ENCODE results near the gene SLC8A2. TPM values are rescaled to one million over a fixed set of nuclear protein-coding genes. Genes with fewer than 3 reads are reported as not detected.
"Not testable (repeated sequence)": the region's sequence is repeated elsewhere in the genome, so short reads cannot be mapped to it uniquely, and the experiment has no call there.

Gene SLC8A2
- total RNA-seq, 2 donors from 2014 or later, result 2.5 to 3.6 TPM

DNA sequence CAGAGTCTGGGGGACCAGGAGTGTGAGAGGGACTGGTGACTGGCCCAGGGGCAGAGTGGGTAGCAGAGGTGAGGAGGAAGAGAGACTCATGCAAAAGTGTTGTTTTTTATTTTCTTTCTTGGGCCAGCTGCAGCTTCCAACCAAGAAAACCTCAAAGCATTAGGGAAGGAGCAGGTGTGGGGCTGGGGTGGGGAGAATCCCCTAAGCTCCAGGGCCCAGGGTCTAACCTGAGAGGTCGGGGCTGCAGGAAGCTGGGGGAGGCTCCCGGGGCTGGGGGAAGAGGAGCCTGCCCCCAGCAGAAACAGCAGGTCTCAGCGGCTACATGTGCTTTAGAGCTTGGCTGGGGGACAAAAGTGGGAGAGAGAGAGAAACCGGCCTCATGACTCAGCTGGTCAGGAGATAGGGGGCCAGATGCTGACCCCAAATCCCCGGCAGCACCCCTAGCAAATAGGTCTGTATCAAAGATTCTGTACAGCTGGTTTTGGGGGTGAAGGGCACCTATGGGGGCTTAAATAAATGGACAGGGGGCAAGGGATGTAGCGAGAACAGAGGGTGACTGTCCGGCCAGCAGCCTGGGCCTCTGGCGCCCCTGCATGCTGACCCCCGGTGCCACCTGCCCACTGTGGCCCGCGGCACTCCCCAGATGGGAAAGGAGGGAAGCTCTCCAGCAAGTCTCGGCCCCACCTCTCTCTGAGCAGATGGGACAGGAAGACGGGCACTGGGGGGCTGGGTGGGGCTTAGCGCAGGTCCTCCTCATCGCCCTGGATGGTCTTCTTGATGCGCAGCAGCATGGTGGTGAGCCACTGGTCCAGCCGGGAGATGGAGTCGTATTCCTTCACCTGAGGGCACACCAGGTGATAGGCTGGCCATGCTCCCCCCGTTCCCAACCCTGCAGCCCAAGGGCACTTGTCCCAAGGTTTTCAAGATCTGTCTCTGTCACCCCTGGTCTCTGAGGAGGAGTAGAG, 16.1 kb upstream of the SLC8A2 start:
- peaks cover 3% of the 10 kb centered on the region for H3K4me1 Mint-ChIP-seq
- 94 to 96% methylated on average over 19 of the region's 19 CpGs for WGBS, 2 experiments (ENCODE audit: insufficient coverage in 1 of 2, insufficient read length in 1 of 2)
- TF ChIP-seq, protein P1, sequence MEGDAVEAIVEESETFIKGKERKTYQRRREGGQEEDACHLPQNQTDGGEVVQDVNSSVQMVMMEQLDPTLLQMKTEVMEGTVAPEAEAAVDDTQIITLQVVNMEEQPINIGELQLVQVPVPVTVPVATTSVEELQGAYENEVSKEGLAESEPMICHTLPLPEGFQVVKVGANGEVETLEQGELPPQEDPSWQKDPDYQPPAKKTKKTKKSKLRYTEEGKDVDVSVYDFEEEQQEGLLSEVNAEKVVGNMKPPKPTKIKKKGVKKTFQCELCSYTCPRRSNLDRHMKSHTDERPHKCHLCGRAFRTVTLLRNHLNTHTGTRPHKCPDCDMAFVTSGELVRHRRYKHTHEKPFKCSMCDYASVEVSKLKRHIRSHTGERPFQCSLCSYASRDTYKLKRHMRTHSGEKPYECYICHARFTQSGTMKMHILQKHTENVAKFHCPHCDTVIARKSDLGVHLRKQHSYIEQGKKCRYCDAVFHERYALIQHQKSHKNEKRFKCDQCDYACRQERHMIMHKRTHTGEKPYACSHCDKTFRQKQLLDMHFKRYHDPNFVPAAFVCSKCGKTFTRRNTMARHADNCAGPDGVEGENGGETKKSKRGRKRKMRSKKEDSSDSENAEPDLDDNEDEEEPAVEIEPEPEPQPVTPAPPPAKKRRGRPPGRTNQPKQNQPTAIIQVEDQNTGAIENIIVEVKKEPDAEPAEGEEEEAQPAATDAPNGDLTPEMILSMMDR (conservative IDR thresholded peaks at IDR 0.05), result no peak
- no peaks in the 10 kb centered on the region for H3K27me3 Mint-ChIP-seq (ENCODE audit: insufficient read depth)
- no peak overlapping the region for H3K4me3 ChIP-seq (ENCODE audit: low read length)
- H3K36me3 Mint-ChIP-seq (ENCODE audit: low read depth), result peaks cover 22% of the 10 kb centered on the region
- no peak for DNase-seq
- no peaks in the 10 kb centered on the region for H3K9me3 Mint-ChIP-seq
- H3K9me3 ChIP-seq (ENCODE audit: control insufficient read depth, low read length), result no peaks in the 10 kb centered on the region
- H3K27ac ChIP-seq (ENCODE audit: low read depth, low read length), result no peak overlapping the region
- H3K36me3 ChIP-seq (ENCODE audit: control insufficient read depth, insufficient read depth, low read length), result peaks cover 30% of the 10 kb centered on the region
- no peak overlapping the region for H3K9ac ChIP-seq (ENCODE audit: extremely low read depth, low read length, poor library complexity, severe bottlenecking)
- no peak overlapping the region for H3K27ac Mint-ChIP-seq
- H3K27me3 ChIP-seq (ENCODE audit: control insufficient read depth, insufficient read depth, low read length, poor library complexity, severe bottlenecking), result no peaks in the 10 kb centered on the region
- H3K4me3 Mint-ChIP-seq, result no peak overlapping the region
- no peaks in the 10 kb centered on the region for H3K4me1 ChIP-seq (ENCODE audit: control insufficient read depth, insufficient read depth, low read length)

DNA sequence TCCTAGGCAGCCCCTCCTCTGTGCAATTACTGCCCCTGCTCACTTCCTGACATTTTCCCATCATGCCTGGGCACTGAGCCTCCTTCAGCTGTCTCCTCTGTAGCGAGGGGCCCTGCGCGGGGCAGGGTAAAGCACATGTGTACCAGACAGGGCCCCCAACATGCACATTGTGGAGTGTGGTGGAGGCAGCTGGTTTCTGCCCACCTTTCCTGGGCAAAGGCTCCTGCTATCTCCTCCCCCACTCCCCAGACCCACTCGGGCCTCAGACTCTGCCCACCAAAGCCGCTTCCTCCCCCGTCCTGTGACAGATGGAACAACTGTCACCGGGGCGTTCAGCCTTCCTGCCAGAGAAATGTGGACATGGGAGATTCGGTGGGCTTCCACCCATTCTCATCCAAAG, 15.2 kb upstream of the SLC8A2 start:
- peaks cover 3% of the 10 kb centered on the region for H3K4me1 Mint-ChIP-seq
- H3K27ac ChIP-seq (ENCODE audit: low read depth, low read length), result no peak overlapping the region
- DNase-seq, result no peak
- no peak overlapping the region for H3K27ac Mint-ChIP-seq
- H3K4me3 ChIP-seq (ENCODE audit: low read length), result no peak overlapping the region
- H3K36me3 Mint-ChIP-seq (ENCODE audit: low read depth), result peaks cover 22% of the 10 kb centered on the region
- H3K36me3 ChIP-seq (ENCODE audit: control insufficient read depth, insufficient read depth, low read length), result peaks cover 30% of the 10 kb centered on the region
- 90 to 97% methylated on average over 6 to 9 of the region's 9 CpGs for WGBS, 2 experiments (ENCODE audit: insufficient coverage in 1 of 2, insufficient read length in 1 of 2)
- H3K27me3 Mint-ChIP-seq (ENCODE audit: insufficient read depth), result peaks cover 2% of the 10 kb centered on the region
- no peak overlapping the region for H3K4me3 Mint-ChIP-seq
- no peaks in the 10 kb centered on the region for H3K4me1 ChIP-seq (ENCODE audit: control insufficient read depth, insufficient read depth, low read length)
- no peaks in the 10 kb centered on the region for H3K9me3 Mint-ChIP-seq
- TF ChIP-seq, protein P1 (conservative IDR thresholded peaks at IDR 0.05), result no peak
- H3K9ac ChIP-seq (ENCODE audit: extremely low read depth, low read length, poor library complexity, severe bottlenecking), result no peak overlapping the region
- H3K9me3 ChIP-seq (ENCODE audit: control insufficient read depth, low read length), result no peaks in the 10 kb centered on the region
- no peaks in the 10 kb centered on the region for H3K27me3 ChIP-seq (ENCODE audit: control insufficient read depth, insufficient read depth, low read length, poor library complexity, severe bottlenecking)

DNA sequence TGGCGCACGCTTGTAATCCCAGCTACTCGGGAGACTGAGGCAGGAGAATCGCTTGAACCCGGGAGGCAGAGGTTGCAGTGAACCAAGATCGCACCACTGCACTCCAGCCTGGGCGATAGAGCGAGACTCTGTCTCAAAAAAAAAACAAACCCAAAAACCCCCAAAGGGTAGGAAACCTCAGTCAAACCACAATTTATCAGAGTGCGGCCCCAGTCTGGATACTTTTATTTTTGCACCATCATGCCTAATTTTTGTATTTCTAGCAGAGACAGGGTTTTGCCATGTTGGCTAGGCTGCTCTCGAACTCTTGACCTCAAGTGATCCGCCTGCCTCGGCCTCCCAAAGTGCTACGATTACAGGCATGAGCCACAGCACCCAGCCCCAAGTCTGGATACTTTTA, 14.5 kb upstream of the SLC8A2 start:
- H3K27ac ChIP-seq (ENCODE audit: low read depth, low read length); H3K4me3 ChIP-seq (ENCODE audit: low read length); H3K4me1 ChIP-seq (ENCODE audit: control insufficient read depth, insufficient read depth, low read length); H3K27me3 ChIP-seq (ENCODE audit: control insufficient read depth, insufficient read depth, low read length, poor library complexity, severe bottlenecking); H3K27me3 Mint-ChIP-seq (ENCODE audit: insufficient read depth); H3K4me3 Mint-ChIP-seq; H3K4me1 Mint-ChIP-seq; H3K9me3 ChIP-seq (ENCODE audit: control insufficient read depth, low read length); H3K27ac Mint-ChIP-seq; DNase-seq; H3K9ac ChIP-seq (ENCODE audit: extremely low read depth, low read length, poor library complexity, severe bottlenecking); H3K9me3 Mint-ChIP-seq: not testable (repeated sequence)
- peaks cover 23% of the 10 kb centered on the region for H3K36me3 ChIP-seq (ENCODE audit: control insufficient read depth, insufficient read depth, low read length)
- peaks cover 22% of the 10 kb centered on the region for H3K36me3 Mint-ChIP-seq (ENCODE audit: low read depth)
- 85 to 94% methylated on average over 6 to 13 of the region's 13 CpGs for WGBS, 2 experiments (ENCODE audit: insufficient coverage in 1 of 2, insufficient read length in 1 of 2)

Measured in endodermal cell (in vitro differentiated cells).